Cardiac muscle cell (in vitro differentiated cells and primary cell): Measurements from ENCODE around the gene HDAC3. TPM values are rescaled to one million over a fixed set of nuclear protein-coding genes. Genes with fewer than 3 reads are reported as not detected.

ENCODE experiments used
- DNase-seq, 2 donors: peaks; one replicate each; pipeline versions ENCODE4 v3.0.0 to v3.0.0-alpha.2; 2010 to 2017; ENCODE audit warnings: low read depth in 1 of 2, low spot score in 1 of 2
- H3K27ac ChIP-seq: fragments of 200-600 bp; sonication (generic); 2 replicates; pipeline ENCODE4 v1.5.1; 2016
- H3K27me3 ChIP-seq: fragments of 200-600 bp; sonication (generic); 2 replicates; pipeline ENCODE4 v1.6.0; 2016; ENCODE audit warnings: control low read depth
- H3K36me3 ChIP-seq: fragments of 200-600 bp; sonication (generic); 2 replicates; pipeline ENCODE4 v1.5.1; 2016; ENCODE audit warnings: control low read depth
- H3K4me1 ChIP-seq: fragments of 200-600 bp; sonication (generic); 2 replicates; pipeline ENCODE4 v1.8.1; 2017; ENCODE audit warnings: low read depth, mild to moderate bottlenecking, mixed run types
- H3K4me3 ChIP-seq: fragments of 200-600 bp; sonication (generic); 2 replicates; pipeline ENCODE4 v1.5.1; 2016; ENCODE audit warnings: mild to moderate bottlenecking
- H3K9me3 ChIP-seq: fragments of 200-600 bp; sonication (generic); 2 replicates; pipeline ENCODE4 v1.5.1; 2017; ENCODE audit warnings: low read depth, mild to moderate bottlenecking, control low read depth
- CTCF ChIP-seq: IDR thresholded peaks from 2 replicates; pipeline ENCODE4 v1.5.1; 2012; ENCODE audit warnings: low read depth, mild to moderate bottlenecking, low read length
- polyA plus RNA-seq: library from polyadenylated mRNA; unstranded; fragments of >200 nt; fragmentation: Nextera tagmentation; extraction: Ambion mirVana; gene quantifications from 2 replicates; pipeline ENCODE4 v1.2.1, GENCODE V29; 2016
- total RNA-seq: library from RNA; depleted of rRNA; stranded (reverse); fragments of >200 nt; gene quantifications from 2 replicates; pipeline ENCODE4 v1.2.3, GENCODE V29; 2016

HDAC3 gene
- total and polyA plus RNA-seq, 2 experiments from 2014 or later, result 78.3 to 117 TPM

DNA sequence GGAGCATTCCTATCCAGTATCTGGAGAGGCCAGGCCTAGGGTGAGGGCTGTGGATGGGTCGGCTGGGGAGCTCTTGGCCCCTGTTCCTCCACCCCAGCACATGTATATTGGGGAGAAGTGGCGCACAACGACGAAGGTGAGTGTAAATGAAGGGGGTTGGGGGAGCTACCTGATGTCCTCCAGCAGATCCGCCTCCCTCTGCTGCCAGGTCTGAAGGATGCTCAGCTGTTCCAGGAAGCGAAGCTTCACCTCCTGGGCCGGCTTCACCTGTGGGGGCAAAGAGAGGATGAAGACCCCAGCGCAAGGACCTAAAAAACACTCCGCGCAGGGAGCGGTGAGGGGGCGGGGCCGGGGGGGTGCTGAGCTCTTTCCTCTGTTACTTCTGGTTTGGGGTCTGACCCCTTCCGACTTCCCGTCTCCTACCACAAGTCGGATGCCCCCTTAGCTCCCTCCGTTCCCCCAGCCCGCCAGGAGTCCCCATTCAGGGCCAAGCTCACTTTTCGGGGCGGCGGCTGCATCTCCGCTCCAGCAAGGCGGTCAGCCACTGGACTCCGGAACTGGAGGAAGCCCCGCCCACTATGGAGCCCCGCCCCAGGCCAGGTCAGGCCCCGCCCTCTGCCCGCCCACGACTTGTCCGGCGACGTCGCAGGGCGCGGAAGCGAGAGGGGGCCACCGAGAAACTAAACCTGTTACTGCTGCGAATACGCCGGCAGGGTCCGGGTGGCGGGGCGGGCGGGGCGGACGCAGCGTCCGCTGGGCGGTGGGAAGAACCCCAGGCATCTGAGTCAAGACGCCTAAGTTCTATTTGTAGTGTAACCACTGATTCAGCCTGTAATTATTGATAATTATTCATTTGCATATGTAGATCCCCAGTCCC, 14.4 kb upstream of the HDAC3 start, which contains the start of gene FCHSD1:
FCHSD1 (minus strand) TSS at position 568 of the 877 bp plus-strand sequence; CDS start at position 518, 50 bp downstream.
- peak; percentile 83 to 89 for DNase-seq
- no peak within 1 kb of the TSS for H3K27ac ChIP-seq
- H3K36me3 ChIP-seq, result no peaks in the 10 kb centered on the region
- TF ChIP-seq CTCF, result no peak
- H3K9me3 ChIP-seq, result no peaks in the 10 kb centered on the region
- H3K27me3 ChIP-seq, result no peaks in the 10 kb centered on the region
- no peaks in the 10 kb centered on the region for H3K4me1 ChIP-seq
- peak within 1 kb of the TSS; percentile 47 for H3K4me3 ChIP-seq

GRCh38 chr5:141649972-141650371, 13.3 kb upstream of the HDAC3 start:
- no peak for DNase-seq
- no peak overlapping the region for H3K4me3 ChIP-seq
- H3K9me3 ChIP-seq, result no peaks in the 10 kb centered on the region
- no peak overlapping the region for H3K27ac ChIP-seq
- no peaks in the 10 kb centered on the region for H3K36me3 ChIP-seq
- TF ChIP-seq CTCF, result no peak
- no peaks in the 10 kb centered on the region for H3K4me1 ChIP-seq
- H3K27me3 ChIP-seq, result no peaks in the 10 kb centered on the region

- H3K4me1 ChIP-seq, result no peaks in the 10 kb centered on the region
- no peak for DNase-seq
- no peaks in the 10 kb centered on the region for H3K36me3 ChIP-seq
- no peak overlapping the region for H3K27ac ChIP-seq
- H3K27me3 ChIP-seq, result no peaks in the 10 kb centered on the region
- no peak for TF ChIP-seq CTCF
- no peak overlapping the region for H3K4me3 ChIP-seq
- no peaks in the 10 kb centered on the region for H3K9me3 ChIP-seq
Measured at GRCh38 chr5:141649056-141649688, 12.5 kb upstream of the HDAC3 start.

GRCh38 chr5:141647851-141648250, 11.2 kb upstream of the HDAC3 start:
- Histone ChIP-seq H3K4me1 (no peaks in the 10 kb centered on the region), H3K27ac (no peak overlapping the region), H3K4me3 (no peak overlapping the region), H3K27me3 (no peaks in the 10 kb centered on the region), H3K9me3 (no peaks in the 10 kb centered on the region), H3K36me3 (no peaks in the 10 kb centered on the region)
- DNase-seq, result no peak
- no peak for TF ChIP-seq CTCF

- Histone ChIP-seq H3K27me3 (no peaks in the 10 kb centered on the region), H3K9me3 (no peaks in the 10 kb centered on the region), H3K36me3 (no peaks in the 10 kb centered on the region), H3K4me3 (no peak overlapping the region), H3K4me1 (no peaks in the 10 kb centered on the region), H3K27ac (no peak overlapping the region)
- no peak for TF ChIP-seq CTCF
- no peak for DNase-seq
Measured at GRCh38 chr5:141647242-141647641, 10.6 kb upstream of the HDAC3 start.
